ENCODE measurements around the gene AP2A2.

- TF ChIP-seq POLR2A (IDR thresholded peaks at IDR 0.05) (no peak), CTCF (IDR thresholded peaks at IDR 0.05) (no peak)
Measured at GRCh38 chr11:953512-953911, 27.8 kb downstream of the AP2A2 start.

All from breast epithelium (tissue), 3 donors.